GM18520 (cell line): ENCODE data around the gene UNC45A.
"Not testable (repeated sequence)": the region's sequence is repeated elsewhere in the genome, so short reads cannot be mapped to it uniquely, and the experiment has no call there.

Source experiments
- ATAC-seq: cut with Tn5 transposase; IDR thresholded peaks from one replicate; pipeline ENCODE4 v1.9.1; 2021; ENCODE audit not compliant: unreplicated experiment

Gene UNC45A, protein sequence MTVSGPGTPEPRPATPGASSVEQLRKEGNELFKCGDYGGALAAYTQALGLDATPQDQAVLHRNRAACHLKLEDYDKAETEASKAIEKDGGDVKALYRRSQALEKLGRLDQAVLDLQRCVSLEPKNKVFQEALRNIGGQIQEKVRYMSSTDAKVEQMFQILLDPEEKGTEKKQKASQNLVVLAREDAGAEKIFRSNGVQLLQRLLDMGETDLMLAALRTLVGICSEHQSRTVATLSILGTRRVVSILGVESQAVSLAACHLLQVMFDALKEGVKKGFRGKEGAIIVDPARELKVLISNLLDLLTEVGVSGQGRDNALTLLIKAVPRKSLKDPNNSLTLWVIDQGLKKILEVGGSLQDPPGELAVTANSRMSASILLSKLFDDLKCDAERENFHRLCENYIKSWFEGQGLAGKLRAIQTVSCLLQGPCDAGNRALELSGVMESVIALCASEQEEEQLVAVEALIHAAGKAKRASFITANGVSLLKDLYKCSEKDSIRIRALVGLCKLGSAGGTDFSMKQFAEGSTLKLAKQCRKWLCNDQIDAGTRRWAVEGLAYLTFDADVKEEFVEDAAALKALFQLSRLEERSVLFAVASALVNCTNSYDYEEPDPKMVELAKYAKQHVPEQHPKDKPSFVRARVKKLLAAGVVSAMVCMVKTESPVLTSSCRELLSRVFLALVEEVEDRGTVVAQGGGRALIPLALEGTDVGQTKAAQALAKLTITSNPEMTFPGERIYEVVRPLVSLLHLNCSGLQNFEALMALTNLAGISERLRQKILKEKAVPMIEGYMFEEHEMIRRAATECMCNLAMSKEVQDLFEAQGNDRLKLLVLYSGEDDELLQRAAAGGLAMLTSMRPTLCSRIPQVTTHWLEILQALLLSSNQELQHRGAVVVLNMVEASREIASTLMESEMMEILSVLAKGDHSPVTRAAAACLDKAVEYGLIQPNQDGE

DNA sequence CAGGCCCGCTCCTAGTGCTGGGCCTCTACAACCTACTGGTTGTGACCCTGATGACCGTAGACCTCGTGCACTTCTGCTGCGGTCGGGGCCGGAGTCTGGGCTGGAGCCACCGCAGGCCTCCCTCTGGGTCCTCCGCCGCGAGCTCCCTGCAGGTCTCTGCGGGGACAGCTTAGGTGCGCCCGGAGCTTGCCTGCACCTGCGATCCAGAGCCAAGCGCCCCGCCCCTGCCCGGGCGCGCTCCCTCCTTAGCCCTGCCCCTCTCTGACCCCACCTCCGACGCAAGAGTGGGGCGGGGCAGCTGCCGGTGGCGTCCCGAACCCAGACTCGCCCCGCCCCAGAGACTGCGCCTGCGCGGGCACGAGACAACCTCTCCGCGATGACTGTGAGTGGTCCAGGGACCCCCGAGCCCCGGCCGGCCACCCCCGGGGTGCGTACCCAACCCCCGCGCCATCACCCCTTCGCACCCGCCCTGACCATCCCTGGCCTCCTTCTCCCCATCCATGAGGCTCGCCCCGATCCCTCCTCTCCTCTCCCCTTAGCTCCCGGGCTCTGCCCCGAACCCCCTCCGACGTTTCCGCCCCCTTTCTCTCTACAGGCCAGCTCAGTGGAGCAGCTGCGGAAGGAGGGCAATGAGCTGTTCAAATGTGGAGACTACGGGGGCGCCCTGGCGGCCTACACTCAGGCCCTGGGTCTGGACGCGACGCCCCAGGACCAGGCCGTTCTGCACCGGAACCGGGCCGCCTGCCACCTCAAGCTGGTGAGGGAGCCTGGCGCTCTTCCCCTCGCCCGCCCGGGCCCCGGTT lies at the start of gene UNC45A:
UNC45A (plus strand) TSS at position 337 of the 803 bp plus-strand sequence; CDS start at position 377, 40 bp downstream.
- ATAC-seq, result peak; percentile 39

DNA sequence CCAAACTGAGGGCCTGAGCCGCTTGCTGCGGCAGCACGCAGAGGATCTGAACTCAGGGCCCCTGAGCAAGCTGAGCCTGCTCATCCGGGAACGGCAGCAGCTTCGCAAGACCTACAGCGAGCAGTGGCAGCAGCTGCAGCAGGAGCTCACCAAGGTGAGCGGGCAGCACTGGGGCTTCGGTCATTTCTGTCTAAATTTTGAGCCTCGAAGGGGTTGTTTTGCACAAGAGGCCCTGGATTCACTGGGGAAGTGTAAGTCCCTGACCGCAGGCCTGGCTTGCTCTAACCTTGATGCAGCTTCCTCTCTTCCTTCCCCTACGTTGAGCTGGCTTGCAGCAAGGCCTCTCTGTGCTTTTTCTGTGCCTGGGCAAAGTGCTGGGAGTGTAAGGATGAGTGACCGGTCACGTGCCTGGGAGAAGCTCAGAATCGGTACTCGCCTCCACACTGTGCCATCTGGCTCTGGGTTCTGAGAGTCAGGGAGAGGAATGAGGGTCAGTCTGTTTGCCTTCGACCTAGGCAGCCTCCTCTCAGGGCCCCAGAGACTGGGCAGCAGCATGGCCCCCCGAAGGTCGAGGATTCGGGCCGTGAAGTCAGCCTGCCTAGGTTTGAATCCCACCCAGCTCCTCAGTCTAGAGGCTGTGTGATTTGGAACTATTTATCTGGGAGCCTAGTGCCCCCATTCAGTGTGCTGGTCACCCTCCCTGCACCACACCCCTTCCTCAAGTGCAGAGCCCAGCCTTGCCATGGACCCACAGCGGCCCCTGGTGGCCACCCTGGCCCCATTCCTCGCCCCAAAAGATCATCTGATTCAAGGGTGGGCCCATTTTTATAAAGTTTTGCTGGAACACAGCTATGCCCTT lies 49.4 kb upstream of the UNC45A start:
- ATAC-seq, result no peak

DNA sequence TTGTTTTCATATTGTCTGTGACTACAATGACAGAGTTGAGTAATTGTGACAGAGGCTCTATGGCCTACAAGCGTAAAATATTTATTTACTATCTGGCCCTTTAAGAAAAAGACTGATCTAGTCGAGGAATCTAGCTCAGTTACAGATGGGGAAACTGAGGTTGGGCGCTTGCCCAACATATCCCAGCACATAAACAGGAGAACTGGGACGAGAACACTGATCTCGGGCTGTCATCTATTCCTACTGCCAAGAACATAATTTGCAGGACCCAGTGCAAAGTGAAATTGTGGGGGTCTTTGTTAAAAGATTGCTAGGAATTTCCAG lies 48.8 kb upstream of the UNC45A start:
- ATAC-seq, result no peak

DNA sequence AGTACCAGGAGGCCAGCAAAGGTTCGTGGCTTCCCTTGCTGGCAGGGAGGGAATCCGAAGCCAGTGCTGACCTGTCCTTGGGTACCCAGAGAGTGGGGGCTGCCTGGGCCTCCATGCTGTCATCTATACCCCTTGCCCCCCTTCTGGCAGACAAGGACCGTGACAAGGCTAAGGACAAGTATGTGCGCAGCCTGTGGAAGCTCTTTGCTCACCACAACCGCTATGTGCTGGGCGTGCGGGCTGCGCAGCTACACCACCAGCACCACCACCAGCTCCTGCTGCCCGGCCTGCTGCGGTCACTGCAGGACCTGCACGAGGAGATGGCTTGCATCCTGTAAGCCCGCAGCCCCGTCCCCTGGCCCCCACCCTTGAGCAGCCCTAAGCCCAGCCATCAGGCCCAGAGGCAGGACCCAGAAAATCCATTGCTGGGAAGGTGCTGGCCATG lies 48.0 kb upstream of the UNC45A start:
- ATAC-seq, result no peak

DNA sequence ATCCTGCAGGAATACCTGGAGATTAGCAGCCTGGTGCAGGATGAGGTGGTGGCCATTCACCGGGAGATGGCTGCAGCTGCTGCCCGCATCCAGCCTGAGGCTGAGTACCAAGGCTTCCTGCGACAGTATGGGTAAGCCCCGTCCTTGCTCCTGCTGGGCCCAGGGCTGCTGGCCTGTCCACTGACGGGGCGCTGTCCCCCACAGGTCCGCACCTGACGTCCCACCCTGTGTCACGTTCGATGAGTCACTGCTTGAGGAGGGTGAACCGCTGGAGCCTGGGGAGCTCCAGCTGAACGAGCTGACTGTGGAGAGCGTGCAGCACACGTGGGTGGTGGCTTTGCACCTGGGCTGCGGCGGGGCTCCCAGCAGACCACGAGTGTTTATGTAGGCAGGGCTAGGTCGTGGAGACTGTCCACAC lies 45.8 kb upstream of the UNC45A start:
- ATAC-seq, result no peak

DNA sequence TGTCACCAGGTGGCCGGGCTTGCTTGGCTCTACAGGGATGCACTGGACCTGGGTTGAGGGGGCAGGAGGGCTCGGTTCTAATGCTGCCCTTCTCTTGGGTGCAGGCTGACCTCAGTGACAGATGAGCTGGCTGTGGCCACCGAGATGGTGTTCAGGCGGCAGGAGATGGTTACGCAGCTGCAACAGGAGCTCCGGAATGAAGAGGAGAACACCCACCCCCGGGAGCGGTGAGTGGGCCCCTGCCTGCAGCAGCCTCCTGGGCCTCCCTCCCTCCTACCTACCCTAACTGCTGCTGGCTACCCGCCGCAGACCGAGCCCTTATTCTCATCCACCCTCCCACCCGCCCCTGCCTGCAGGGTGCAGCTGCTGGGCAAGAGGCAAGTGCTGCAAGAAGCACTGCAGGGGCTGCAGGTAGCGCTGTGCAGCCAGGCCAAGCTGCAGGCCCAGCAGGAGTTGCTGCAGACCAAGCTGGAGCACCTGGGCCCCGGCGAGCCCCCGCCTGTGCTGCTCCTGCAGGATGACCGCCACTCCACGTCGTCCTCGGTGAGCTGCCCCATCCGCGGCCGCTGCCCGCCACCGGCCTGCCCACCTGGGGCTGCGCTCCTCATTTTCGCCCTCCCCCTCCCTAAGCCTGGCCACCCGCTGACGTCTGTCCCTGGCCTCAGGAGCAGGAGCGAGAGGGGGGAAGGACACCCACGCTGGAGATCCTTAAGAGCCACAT lies 45.2 kb upstream of the UNC45A start:
- no peak for ATAC-seq

DNA sequence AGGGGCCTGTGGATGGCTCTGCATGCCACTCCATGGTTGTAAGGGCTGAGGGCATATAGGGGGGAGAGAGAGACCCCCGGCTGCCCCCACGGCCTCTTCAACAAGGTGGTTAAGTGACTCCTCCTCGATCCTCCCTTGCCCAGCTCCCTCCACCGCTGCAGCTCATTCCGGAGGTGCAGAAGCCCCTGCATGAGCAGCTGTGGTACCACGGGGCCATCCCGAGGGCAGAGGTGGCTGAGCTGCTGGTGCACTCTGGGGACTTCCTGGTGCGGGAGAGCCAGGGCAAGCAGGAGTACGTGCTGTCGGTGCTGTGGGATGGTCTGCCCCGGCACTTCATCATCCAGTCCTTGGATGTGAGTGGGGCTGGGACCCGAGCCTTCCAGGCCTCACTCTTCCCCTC lies 44.2 kb upstream of the UNC45A start:
- no peak for ATAC-seq

DNA sequence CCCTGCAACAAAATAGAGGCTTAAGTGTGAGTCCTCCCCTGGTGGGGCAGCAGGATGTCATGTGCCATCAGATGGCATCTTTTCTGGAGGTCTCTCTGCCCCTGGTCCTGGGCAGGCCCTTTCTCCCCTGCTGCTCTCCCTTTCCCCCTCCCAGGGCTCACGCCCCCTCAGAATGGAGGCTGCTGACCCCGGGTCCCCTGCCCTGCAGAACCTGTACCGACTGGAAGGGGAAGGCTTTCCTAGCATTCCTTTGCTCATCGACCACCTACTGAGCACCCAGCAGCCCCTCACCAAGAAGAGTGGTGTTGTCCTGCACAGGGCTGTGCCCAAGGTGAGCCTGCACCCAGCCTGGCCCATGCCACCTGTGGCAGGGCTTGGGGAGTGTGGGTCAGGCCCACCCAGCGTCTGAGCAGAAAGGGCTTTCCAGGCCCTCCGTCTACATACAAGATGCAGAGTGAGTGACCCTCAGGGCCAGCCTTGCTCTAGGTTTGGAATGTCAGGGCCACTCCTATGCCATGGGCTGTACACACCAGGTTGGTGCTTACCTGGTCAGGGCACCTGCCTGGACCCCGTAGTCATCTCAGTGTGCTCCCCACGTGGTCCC lies 43.6 kb upstream of the UNC45A start:
- ATAC-seq, result no peak

DNA sequence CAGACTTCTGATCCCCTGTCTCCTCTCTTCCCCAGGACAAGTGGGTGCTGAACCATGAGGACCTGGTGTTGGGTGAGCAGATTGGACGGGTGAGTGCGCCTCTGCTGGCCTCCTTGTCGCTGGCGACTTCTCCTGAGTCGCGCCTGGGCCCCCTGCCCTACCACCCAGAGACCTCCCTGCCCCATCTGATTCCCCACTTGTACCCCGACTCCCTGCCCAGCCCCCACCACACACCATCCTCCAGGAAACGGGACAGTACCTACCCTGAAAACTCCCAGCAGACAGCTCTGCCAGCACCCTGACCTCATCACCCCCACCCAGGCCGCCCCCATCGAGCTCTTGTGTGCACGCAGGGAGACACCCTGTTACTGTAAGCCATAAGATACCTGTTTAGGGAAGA lies 43.1 kb upstream of the UNC45A start:
- ATAC-seq, result no peak

DNA sequence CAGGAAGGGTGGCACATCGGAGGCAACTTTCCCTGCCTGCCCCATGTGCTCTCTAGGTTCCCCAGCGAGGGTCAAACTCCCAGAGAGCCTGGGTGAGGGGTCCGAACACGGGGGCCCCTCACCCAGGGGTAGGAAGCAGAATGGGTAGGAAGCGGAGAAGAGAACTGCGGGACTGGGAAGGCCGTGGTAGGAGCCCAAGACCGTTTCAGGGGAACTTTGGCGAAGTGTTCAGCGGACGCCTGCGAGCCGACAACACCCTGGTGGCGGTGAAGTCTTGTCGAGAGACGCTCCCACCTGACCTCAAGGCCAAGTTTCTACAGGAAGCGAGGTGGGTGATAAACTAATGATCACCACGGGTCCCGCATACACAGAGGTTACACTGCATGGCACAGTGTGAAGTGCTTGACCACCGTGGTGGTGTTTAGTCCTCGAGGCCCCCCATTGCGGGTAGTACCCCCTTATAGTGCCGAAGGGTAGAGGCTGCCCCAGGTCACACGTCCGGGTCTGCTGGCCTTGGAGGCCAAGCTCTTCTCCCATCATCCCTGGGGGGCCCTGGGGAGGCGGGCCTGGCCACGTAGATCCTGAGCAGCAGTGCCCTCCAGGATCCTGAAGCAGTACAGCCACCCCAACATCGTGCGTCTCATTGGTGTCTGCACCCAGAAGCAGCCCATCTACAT lies 42.4 kb upstream of the UNC45A start:
- ATAC-seq, result no peak

DNA sequence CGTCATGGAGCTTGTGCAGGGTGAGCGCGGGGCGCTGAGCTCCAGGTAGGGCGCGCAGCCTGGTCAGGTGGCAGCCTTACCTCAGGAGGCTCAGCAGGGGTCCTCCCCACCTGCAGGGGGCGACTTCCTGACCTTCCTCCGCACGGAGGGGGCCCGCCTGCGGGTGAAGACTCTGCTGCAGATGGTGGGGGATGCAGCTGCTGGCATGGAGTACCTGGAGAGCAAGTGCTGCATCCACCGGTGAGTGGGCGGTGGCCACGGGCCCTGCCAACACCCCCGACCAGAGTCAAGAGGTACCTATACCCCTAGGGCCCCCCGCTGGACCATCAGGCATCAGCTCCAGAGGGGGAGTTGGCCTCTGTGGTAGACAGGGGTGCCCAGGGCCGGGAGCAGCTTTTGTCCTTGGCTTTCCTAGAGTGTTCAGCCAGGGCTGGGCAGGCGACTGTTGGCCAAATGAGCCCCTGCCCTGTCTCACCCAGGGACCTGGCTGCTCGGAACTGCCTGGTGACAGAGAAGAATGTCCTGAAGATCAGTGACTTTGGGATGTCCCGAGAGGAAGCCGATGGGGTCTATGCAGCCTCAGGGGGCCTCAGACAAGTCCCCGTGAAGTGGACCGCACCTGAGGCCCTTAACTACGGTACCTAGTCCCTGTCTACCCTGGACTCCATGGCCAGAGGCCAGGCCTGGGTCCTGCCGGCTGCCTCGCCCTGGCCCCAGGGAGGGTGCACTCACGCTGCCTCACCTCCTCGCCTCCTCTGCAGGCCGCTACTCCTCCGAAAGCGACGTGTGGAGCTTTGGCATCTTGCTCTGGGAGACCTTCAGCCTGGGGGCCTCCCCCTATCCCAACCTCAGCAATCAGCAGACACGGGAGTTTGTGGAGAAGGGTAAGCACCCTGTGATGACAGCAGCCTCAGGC lies 41.7 kb upstream of the UNC45A start:
- no peak for ATAC-seq

DNA sequence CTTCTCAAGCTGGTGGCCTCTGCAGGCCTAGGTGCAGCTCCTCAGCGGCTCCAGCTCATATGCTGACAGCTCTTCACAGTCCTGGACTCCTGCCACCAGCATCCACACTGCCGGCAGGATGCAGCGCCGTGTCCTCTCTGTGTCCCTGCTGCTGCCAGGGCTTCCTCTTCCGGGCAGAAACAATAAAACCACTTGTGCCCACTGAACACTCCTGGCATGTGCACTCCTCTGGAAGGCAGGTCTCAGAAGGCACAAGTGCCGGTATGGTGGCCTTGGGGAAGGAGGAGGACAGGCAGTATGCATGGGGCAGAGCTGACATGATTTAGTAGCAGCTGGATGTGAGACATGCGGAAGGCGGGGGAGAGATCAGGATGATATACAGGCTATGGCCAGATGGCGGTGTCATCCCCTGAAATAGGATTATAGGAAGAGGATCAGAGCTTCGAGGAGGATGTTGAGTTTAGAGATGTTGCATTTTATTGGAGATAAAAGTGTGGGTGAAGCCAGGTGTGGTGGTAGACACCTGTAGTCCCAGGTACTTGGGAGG lies 39.4 kb upstream of the UNC45A start:
- ATAC-seq, result no peak

DNA sequence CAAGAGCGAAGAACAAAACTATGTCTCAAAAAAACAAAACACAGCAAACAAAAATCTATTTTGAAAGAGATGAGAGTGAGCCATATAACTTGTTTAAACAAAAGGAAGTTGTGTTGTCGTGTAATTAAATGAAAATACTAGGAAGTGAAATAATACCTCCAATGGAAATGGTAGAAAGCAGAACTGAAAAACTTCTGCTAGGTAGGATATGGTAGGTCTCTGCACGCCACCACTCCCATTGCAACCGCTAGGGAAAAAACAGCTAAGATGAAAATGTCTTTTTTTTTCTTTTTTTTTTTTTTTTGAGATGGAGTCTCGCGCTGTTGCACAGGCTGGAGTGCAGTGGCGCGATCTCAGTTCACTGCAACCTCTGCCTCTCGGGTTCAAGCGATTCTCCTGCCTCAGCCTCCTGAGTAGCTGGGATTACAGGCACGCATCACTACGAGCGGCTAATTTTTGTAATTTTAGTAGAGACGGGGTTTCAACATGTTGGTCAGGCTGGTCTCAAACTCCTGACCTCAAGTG lies 37.9 kb upstream of the UNC45A start:
- ATAC-seq, result not testable (repeated sequence)

DNA sequence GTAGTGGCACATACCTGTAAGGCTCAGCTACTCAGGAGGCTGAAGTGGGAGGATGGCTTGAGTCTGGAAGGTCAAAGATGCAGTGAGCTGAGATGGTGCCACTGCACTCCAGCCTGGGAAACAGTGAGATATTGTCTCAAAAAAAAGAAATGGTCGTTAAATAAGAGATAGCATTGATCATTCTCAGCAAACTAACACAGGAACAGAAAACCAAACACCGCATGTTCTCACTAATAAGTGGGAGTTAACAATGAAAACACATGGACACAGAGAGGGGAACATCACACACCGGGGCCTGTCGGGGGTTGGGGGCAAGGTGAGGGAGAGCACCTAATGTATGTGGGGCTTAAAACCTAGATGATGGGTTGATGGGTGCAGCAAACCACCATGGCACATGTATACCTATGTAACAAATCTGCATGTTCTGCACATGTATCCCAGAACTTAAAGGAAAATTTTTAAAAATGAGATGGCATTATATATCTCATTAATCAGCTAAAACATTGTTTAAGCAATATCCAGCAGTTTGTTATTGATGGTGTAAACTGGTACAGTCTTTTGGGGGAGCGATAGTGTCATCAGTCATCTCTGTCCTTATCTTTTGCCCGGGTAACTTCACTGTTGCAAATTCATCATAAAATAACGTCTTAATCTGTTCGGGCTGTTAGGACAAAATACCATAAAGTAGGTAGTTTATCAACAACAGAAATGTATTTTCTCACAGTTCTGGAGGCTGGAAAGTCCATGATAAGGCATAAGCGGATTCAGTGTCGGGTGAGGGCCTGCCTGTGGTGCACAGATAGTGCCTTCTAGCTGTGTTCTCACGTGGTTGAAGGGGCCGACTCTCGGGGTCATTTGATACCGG lies 33.7 kb upstream of the UNC45A start:
- ATAC-seq, result no peak

DNA sequence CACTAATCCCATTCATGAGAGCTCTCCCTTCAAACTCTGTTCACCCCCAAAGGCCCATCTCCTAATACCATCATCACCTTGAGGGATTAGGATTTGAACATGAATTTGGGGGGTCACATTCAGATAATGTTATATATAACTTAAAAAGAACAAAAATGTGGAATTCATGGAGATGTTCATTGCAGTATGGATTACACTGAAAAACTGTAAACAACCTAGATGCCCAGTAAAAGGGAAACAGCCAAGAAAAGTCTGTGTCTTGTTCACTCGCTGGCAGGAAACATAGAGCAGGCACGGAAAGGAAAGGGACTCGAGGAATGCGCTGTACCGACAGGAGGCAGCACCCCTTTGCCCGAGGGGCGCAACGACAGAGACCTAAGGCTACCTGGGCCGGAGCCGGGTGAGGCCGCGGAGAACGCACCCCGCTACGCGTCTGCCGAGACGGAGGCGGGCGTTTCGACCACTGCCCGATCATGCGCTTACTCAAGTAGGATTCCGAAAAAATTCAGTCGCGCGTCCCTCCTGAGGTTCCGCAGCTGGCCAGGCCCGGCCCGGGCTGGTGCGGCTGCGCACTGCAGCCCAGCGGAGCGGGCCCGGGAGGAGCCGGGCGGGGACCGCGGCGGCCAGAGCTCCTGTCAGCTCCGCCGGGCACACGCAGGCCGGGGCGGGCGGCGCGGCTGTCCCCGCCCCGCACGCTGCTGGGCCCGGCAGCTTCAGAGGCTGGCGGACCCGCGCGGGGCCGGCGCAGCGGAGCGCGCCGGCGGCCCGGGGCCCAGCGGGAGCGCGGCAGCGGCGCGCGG lies 32.8 kb upstream of the UNC45A start:
- peak; percentile 62 for ATAC-seq
